ENCODE results near the gene IGFBPL1.
A peak's percentile ranks its signal among the peaks of the same experiment; 100 is the strongest.
"Not testable (repeated sequence)": the region's sequence is repeated elsewhere in the genome, so short reads cannot be mapped to it uniquely, and the experiment has no call there.

The IGFBPL1 gene

GRCh38 chr9:38428062-38428461, 3.8 kb upstream of the IGFBPL1 start:
- DNase-seq, result no peak

GRCh38 chr9:38424918-38425317, 664 bp upstream of the IGFBPL1 start:
- no peak for DNase-seq

GRCh38 chr9:38423273-38423972, 831 bp downstream of the IGFBPL1 start:
- no peak for DNase-seq

DNA sequence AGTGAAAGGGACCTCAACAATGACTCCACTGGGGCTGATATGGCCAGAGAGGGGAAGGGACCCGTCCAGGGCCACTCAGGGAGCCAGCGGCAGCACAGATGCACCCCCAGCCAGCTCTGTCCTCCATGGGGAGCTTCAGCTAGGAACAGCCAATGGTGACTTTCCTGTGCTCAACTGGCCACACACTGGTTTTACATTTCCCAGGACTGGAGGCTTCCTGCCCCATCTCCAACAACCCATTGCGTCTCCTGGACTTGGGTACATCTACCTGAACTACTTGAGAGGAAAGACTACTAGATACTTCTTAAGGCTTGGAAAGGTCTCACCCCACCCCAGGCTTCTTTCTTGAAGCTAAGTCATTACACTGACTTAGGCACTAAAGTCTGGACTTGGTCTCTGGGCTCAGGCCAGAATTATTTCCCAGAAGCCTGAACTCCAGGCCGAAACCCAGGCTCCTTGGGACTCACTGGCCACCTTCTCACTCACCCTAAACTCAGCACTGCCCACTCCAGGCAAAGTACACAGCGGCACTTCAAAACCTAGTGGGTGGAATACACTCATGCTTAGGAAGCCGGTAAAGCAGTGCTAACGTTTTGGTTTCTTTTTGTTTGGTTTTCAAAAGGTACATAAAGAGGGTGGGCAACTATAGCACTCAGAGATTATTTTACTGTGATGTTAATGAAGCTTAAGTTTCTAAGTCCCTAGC, 1.5 kb downstream of the IGFBPL1 start:
- DNase-seq, result no peak

GRCh38 chr9:38421498-38422211, 2.6 kb downstream of the IGFBPL1 start:
- DNase-seq, result no peak

GRCh38 chr9:38419181-38419580, 5.1 kb downstream of the IGFBPL1 start:
- no peak for DNase-seq

GRCh38 chr9:38418366-38418765, 5.9 kb downstream of the IGFBPL1 start:
- no peak for DNase-seq

- DNase-seq, result peak; percentile 30
Observed at GRCh38 chr9:38417003-38417945, 7.0 kb downstream of the IGFBPL1 start.

DNA sequence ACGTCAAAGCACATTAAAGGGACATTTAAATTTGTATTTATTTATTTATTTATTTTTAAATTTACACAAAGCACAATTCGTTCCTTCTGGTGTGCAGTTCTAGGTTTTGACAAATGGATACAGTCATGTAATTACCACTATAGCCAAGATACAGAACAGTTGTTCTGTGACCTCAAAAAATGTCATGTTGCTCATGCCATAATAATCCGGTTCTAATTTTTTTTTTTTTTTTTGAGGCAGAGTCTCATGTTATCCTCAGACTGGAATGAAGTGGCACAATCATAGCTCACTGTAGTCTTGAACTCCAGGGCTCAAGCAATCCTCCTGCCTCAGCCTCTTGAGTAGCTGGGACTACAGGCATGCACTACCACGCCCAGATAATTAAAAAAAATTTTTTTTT, 7.8 kb downstream of the IGFBPL1 start:
- no peak for DNase-seq

GRCh38 chr9:38415856-38416255, 8.4 kb downstream of the IGFBPL1 start:
- DNase-seq, result no peak

- DNase-seq, result no peak
Observed at GRCh38 chr9:38414040-38414723, 10.1 kb downstream of the IGFBPL1 start.

GRCh38 chr9:38413283-38413682, 11.0 kb downstream of the IGFBPL1 start:
- DNase-seq, result no peak

- no peak for DNase-seq
Observed at GRCh38 chr9:38412751-38413150, 11.5 kb downstream of the IGFBPL1 start.

DNA sequence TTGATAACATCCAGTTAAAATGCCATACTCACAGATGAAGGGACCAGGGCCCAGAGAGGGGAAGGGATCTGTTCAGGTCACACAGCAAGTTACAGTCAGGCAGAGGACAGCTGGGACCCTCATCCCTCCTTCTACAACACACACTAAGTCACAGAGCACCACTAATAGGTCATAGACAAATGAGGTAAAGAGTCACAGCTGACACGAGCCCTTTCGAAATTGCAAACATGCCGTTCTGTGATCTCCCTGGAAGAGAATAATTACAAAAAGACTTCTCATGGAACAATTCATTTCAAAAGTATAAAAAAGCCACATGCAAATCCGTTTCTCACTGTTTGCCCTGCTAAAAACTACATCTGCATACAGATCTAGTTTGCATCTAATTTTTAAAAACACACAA, 15.5 kb downstream of the IGFBPL1 start:
- no peak for DNase-seq

DNA sequence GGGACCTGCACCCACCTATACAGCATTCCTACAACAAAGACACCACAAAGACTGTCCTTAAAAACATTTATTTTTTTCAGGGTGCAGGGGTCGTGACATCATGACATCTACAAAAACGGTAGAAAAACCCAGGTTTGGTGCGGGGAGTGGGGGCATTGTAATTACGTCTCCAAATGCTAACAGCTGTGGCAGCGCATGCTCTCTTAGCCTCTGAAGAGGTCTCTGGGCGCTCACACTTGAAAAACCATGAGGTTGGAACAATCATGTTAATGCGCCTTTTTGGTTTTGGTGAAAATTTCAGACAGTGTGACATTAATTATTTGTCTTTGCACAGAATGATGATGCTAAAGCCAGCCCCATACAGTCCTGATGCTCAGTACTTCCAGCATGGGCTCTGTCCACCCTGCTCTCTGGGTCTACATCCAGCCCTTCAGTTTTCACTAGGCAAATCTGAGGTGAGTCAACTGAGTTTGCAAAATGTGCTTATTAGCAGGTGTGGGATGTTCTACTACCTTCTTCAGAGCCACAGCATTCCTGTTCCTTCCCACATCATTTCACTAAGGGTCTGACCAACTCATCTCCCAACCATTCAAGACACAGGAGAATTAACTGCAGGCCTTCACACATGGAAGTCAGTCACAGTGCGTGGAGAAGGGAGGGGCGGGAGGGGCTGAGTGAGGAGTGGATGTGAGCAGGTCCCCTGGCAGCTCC, 17.6 kb downstream of the IGFBPL1 start:
- no peak for DNase-seq

- no peak for DNase-seq
Observed at GRCh38 chr9:38405785-38406184, 18.5 kb downstream of the IGFBPL1 start.

DNA sequence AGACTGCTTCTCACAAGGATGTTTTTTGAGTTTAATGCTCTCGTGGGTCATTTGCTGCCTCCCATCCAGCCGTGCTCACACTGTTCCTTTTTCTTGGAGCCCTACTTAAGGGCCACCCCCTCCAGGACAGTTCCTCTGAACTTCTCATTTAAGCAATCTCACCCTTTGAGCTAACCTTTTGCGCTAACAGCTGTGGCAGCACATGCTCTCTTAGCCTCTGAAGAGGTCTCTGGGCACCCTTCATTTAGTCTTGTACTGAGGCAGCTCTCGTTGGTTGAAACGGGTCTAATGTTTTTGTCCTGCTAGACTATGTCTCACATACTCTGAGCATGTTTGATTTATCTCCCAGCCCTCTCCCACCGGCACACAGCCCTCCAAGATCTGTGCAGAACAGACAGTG, 19.9 kb downstream of the IGFBPL1 start:
- DNase-seq, result no peak

GRCh38 chr9:38401994-38402393, 22.3 kb downstream of the IGFBPL1 start:
- DNase-seq, result no peak

DNA sequence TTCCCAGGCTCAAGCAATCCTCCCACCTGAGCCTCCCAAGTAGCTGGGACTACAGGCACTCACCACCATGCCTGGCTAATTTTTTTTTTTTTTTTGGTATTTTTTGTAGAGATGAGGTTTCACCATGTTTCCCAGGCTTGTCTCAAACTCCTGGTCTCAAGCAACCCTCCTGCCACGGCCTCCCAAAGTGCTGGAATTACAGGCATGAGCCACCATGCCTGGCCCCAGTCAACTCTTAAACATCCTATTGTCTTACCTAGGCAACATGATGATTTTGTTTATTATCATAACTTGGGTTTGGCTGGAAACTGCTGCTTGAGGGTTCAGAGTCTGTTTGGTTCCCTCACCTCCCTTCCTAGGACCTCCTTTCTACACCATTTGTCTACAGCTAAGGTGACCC, 25.1 kb downstream of the IGFBPL1 start:
- not testable (repeated sequence) for DNase-seq

GRCh38 chr9:38396371-38396671, 27.9 kb downstream of the IGFBPL1 start:
- DNase-seq, result no peak

DNA sequence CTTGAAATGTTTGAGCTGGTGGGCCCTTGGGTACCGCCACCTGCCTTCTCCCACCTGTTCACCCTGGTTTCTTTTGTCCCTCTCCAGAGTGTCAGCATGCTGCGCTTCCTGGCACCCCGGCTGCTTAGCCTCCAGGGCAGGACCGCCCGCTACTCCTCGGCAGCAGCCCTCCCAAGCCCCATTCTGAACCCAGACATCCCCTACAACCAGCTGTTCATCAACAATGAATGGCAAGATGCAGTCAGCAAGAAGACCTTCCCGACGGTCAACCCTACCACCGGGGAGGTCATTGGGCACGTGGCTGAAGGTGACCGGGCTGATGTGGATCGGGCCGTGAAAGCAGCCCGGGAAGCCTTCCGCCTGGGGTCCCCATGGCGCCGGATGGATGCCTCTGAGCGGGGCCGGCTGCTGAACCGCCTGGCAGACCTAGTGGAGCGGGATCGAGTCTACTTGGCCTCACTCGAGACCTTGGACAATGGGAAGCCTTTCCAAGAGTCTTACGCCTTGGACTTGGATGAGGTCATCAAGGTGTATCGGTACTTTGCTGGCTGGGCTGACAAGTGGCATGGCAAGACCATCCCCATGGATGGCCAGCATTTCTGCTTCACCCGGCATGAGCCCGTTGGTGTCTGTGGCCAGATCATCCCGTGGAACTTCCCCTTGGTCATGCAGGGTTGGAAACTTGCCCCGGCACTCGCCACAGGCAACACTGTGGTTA, 28.4 kb downstream of the IGFBPL1 start:
- DNase-seq, result no peak

Measured in CD4-positive, alpha-beta T cell treated with Interleukin-17A for 4 hours (primary cell).